GM13977 (cell line): ENCODE data around the gene KCND2.
"Not testable (repeated sequence)": the region's sequence is repeated elsewhere in the genome, so short reads cannot be mapped to it uniquely, and the experiment has no call there.

Experiments used
- DNase-seq: peaks from one replicate; pipeline ENCODE4 v3.0.0; 2012; ENCODE audit warnings: low spot score
- CTCF ChIP-seq: IDR thresholded peaks from 2 replicates; pipeline ENCODE4 v1.5.1; 2012; ENCODE audit warnings: mild to moderate bottlenecking, control low read depth; ENCODE audit not compliant: insufficient read depth; ENCODE audit errors: extremely low read depth, missing control alignments
- in situ Hi-C: fragments of 300-500 bp; cut with MboI; formaldehyde crosslinking; loops from one replicate; pipeline ENCODE4 v1.12.0; 2022; ENCODE audit warnings: low sequenced_read_pairs, low pct_unique_long_range_greater_than_20kb, mixed read lengths, inconsistent platforms; ENCODE audit not compliant: unreplicated experiment

Gene KCND2

DNA sequence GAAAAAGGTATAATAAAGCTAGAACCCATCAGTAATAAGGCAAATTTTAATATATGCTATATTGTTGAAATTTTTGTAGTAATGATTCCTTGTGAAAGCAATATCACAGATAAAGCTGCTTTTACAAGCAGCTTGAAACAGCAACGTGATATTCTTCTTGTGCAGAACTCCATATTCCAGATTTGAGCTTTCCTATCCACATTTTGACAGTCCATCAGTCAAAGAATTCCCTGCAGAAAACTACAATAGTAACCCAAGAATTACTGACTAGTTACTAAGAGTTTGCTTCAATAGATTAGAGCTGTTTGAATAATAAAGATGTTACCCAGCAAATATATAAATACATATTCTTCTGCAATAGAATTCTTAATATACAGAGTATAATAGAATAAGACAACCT, 291.2 kb downstream of the KCND2 start:
- TF ChIP-seq CTCF: no peak
- no peak for DNase-seq
- in situ Hi-C loops: loop anchor here (25.0 kb wide), 1 partner anchor 1302 kb away; no protein-coding TSS in a partner anchor

GRCh38 chr7:120567204-120567603, 294.2 kb downstream of the KCND2 start:
- in situ Hi-C loops: loop anchor here (25.0 kb wide), 1 partner anchor 1305 kb away; no protein-coding TSS in a partner anchor
- no peak for TF ChIP-seq CTCF
- no peak for DNase-seq

GRCh38 chr7:120578657-120579056, 305.7 kb downstream of the KCND2 start:
- DNase-seq, in situ Hi-C loops: not testable (repeated sequence)

DNA sequence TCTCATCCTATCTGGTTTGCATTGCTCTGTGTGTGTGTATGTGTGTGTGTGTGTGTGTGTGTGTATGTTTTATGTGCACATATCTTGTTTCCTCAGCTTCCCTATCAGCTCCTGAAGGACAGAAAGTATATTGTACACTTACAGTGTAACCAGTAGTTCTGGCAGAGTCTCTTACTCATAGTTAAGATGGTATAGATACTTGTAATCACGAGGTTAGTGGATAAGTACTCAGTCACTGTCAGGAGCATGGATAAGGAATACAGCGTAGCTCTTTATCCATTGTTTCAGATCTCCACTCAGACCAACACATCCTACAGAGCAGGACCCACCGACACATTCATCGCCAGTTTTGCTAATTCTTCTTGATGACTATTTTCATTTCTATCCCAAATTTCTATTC, 309.9 kb downstream of the KCND2 start:
- in situ Hi-C loops: no loop called here
- DNase-seq: no peak
- TF ChIP-seq CTCF: no peak

- in situ Hi-C loops: no loop called here
- TF ChIP-seq CTCF: no peak
- DNase-seq: no peak
Observed at GRCh38 chr7:120583899-120584586, 311.1 kb downstream of the KCND2 start.

GRCh38 chr7:120586571-120586970, 313.6 kb downstream of the KCND2 start:
- in situ Hi-C loops: no loop called here
- DNase-seq: no peak
- TF ChIP-seq CTCF: no peak

DNA sequence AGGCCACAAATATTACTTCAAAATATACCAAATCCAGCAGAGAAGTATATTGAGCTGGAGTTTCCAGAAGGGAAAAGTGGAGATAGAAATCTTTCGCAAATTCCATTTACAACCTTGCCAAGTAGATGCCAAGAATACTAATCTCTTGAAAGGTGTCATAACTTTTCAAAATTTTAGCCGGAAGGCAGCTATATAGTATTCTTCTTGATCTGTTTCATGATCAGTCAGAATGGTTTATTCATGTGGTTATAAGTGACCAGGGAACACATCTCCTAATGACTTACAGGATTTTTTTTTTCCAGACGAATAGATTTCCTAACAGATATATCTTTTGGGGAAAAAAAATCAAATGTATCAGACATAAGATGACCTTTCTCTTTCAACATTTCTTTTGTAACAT, 314.3 kb downstream of the KCND2 start:
- no peak for DNase-seq
- in situ Hi-C loops: no loop called here
- no peak for TF ChIP-seq CTCF
